Loucy (cell line): ENCODE measurements around the gene DENND4C.

Experiments used
- CTCF ChIP-seq: fragments of 200-600 bp; sonication (generic); conservative IDR thresholded peaks from 2 replicates; pipeline ENCODE4 v1.5.1; 2014; ENCODE audit warnings: mild to moderate bottlenecking, antibody characterized with exemption, low read length
- EZH2phosphoT487 ChIP-seq: fragments of 200-600 bp; IDR thresholded peaks from 2 replicates; pipeline ENCODE4 v1.6.1; 2018; ENCODE audit warnings: antibody characterized with exemption, mild to moderate bottlenecking, moderate library complexity, borderline replicate concordance

DNA sequence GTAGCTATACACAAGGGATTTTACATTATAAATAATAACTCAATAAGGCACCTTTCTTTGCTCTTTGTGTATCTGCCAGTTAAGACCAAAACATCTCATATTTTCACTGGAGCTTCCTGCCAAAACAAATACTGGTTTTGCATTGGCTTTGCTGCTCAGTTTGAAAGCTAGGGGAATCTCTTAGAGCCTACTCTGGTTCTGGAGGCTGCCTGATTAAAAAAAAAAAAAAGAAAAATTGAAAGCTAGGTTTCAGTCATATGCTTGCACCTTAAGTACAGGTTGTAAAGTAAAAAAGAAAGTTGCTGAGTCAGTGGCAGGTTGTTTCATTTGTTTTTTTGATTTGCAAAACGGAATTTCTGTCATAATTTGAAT, 2.3 kb downstream of the DENND4C start:
- TF ChIP-seq CTCF (no peak), EZH2phosphoT487 (no peak)
